ENCODE measurements around the gene LBX1.

DNA sequence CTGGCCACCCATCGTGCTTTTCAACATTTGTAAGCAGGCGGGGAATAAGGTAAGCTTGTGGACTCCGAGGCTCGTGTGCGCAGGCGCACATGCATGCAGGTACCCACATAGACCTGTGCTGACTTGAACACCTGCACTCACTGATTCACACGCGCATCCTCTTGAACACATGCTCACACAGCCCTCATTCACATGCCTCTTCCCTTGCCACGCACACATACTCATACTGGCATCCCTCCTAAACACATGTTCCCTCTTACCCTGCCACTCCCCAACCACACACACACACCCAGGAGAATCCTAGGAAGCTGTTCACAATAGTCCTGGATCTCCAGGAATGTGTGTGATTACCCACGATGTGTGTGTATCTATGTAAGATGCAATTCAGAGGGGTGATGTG lies 44.1 kb upstream of the LBX1 start:
- TF ChIP-seq EZH2 (IDR thresholded peaks at IDR 0.05) (no peak), POLR2A (IDR thresholded peaks at IDR 0.05; ENCODE audit: borderline replicate concordance, extremely low read depth, insufficient read depth, insufficient read length) (no peak), ZFX (IDR thresholded peaks at IDR 0.05) (no peak), YY1 (IDR thresholded peaks at IDR 0.05; ENCODE audit: extremely low read depth, insufficient replicate concordance, low read depth, low read length) (no peak)
- TF ChIP-seq, protein P1, sequence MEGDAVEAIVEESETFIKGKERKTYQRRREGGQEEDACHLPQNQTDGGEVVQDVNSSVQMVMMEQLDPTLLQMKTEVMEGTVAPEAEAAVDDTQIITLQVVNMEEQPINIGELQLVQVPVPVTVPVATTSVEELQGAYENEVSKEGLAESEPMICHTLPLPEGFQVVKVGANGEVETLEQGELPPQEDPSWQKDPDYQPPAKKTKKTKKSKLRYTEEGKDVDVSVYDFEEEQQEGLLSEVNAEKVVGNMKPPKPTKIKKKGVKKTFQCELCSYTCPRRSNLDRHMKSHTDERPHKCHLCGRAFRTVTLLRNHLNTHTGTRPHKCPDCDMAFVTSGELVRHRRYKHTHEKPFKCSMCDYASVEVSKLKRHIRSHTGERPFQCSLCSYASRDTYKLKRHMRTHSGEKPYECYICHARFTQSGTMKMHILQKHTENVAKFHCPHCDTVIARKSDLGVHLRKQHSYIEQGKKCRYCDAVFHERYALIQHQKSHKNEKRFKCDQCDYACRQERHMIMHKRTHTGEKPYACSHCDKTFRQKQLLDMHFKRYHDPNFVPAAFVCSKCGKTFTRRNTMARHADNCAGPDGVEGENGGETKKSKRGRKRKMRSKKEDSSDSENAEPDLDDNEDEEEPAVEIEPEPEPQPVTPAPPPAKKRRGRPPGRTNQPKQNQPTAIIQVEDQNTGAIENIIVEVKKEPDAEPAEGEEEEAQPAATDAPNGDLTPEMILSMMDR (IDR thresholded peaks at IDR 0.05 in 2 of 3, conservative IDR thresholded peaks at IDR 0.05 in 1 of 3; ENCODE audit: borderline replicate concordance in 1 of 3, insufficient read depth in 1 of 3, low read depth in 2 of 3, low read length in 2 of 3), result no peak
- TF ChIP-seq, protein P2, sequence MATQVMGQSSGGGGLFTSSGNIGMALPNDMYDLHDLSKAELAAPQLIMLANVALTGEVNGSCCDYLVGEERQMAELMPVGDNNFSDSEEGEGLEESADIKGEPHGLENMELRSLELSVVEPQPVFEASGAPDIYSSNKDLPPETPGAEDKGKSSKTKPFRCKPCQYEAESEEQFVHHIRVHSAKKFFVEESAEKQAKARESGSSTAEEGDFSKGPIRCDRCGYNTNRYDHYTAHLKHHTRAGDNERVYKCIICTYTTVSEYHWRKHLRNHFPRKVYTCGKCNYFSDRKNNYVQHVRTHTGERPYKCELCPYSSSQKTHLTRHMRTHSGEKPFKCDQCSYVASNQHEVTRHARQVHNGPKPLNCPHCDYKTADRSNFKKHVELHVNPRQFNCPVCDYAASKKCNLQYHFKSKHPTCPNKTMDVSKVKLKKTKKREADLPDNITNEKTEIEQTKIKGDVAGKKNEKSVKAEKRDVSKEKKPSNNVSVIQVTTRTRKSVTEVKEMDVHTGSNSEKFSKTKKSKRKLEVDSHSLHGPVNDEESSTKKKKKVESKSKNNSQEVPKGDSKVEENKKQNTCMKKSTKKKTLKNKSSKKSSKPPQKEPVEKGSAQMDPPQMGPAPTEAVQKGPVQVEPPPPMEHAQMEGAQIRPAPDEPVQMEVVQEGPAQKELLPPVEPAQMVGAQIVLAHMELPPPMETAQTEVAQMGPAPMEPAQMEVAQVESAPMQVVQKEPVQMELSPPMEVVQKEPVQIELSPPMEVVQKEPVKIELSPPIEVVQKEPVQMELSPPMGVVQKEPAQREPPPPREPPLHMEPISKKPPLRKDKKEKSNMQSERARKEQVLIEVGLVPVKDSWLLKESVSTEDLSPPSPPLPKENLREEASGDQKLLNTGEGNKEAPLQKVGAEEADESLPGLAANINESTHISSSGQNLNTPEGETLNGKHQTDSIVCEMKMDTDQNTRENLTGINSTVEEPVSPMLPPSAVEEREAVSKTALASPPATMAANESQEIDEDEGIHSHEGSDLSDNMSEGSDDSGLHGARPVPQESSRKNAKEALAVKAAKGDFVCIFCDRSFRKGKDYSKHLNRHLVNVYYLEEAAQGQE (IDR thresholded peaks at IDR 0.05; ENCODE audit: low read depth), result no peak
